MCF 10A (cell line): ENCODE results near the gene CHST15. TPM values are rescaled to one million over a fixed set of nuclear protein-coding genes. Genes with fewer than 3 reads are reported as not detected.

Source experiments
- BruUV-seq: library from RNA; stranded (reverse); fragments of 400-500 nt; replicated peaks from 2 replicates; lab custom pipeline; 2021; lab: Mats Ljungman, UMichigan
- CTCF ChIA-PET: fragments of 300-600 bp; sonication (Branson Sonifier 250); formaldehyde crosslinking; extraction: SDS; loops from one replicate; lab custom pipeline; 2021; ENCODE audit warnings: antibody characterized with exemption, inconsistent platforms; lab: Yijun Ruan, JAX
- POLR2A ChIA-PET: fragments of 300-600, 350-650 bp; sonication (Branson Sonifier 250); formaldehyde crosslinking; extraction: SDS; loops from one replicate; lab custom pipeline; 2020; ENCODE audit warnings: antibody characterized with exemption, inconsistent platforms; lab: Yijun Ruan, JAX
- DNase-seq: peaks from one replicate; pipeline ENCODE4 v3.0.0-alpha.2; 2018; ENCODE audit not compliant: unreplicated experiment
- H3K27ac Mint-ChIP-seq: one replicate; pipeline ENCODE4 v1.8.0; 2022; ENCODE audit warnings: mild to moderate bottlenecking, low read depth, mixed read lengths; ENCODE audit not compliant: unreplicated experiment
- H3K27me3 Mint-ChIP-seq: one replicate; pipeline ENCODE4 v1.8.0; 2022; ENCODE audit warnings: mixed read lengths; ENCODE audit not compliant: insufficient read depth, unreplicated experiment
- H3K36me3 Mint-ChIP-seq: one replicate; pipeline ENCODE4 v1.8.0; 2022; ENCODE audit warnings: mild to moderate bottlenecking, moderate library complexity, mixed read lengths; ENCODE audit not compliant: insufficient read depth, unreplicated experiment
- H3K4me1 Mint-ChIP-seq: one replicate; pipeline ENCODE4 v1.8.0; 2022; ENCODE audit warnings: mixed read lengths; ENCODE audit not compliant: insufficient read depth, unreplicated experiment
- H3K4me3 Mint-ChIP-seq: one replicate; pipeline ENCODE4 v1.8.0; 2022; ENCODE audit warnings: mild to moderate bottlenecking, moderate library complexity, mixed read lengths; ENCODE audit not compliant: unreplicated experiment
- H3K9me3 Mint-ChIP-seq: one replicate; pipeline ENCODE4 v1.8.0; 2022; ENCODE audit warnings: mixed read lengths; ENCODE audit not compliant: unreplicated experiment
- intact Hi-C: fragments of 100-400 bp; cut with micrococcal nuclease; formaldehyde crosslinking; loops from 2 replicates; pipeline ENCODE4 v1.14.1; 2022
- total RNA-seq: library from RNA; stranded (reverse); gene quantifications from 2 replicates; pipeline ENCODE4 v1.2.3, GENCODE V29; 2022
- TF ChIP-seq, protein P1 (sequence below): fragments of 200-600 bp; IDR thresholded peaks from one replicate; pipeline ENCODE4 v1.8.0; 2022; ENCODE audit warnings: antibody characterized with exemption, mild to moderate bottlenecking; ENCODE audit not compliant: unreplicated experiment

CHST15 gene
- total RNA-seq, 1 experiment from 2014 or later: 32.8 TPM

GRCh38 chr10:124039483-124040013, 53.9 kb downstream of the CHST15 start:
- H3K36me3 Mint-ChIP-seq: peaks cover 49% of the 10 kb centered on the region
- no peak overlapping the region for H3K4me3 Mint-ChIP-seq
- peak overlapping the region; percentile 46 for H3K27ac Mint-ChIP-seq
- TF ChIP-seq, protein P1, sequence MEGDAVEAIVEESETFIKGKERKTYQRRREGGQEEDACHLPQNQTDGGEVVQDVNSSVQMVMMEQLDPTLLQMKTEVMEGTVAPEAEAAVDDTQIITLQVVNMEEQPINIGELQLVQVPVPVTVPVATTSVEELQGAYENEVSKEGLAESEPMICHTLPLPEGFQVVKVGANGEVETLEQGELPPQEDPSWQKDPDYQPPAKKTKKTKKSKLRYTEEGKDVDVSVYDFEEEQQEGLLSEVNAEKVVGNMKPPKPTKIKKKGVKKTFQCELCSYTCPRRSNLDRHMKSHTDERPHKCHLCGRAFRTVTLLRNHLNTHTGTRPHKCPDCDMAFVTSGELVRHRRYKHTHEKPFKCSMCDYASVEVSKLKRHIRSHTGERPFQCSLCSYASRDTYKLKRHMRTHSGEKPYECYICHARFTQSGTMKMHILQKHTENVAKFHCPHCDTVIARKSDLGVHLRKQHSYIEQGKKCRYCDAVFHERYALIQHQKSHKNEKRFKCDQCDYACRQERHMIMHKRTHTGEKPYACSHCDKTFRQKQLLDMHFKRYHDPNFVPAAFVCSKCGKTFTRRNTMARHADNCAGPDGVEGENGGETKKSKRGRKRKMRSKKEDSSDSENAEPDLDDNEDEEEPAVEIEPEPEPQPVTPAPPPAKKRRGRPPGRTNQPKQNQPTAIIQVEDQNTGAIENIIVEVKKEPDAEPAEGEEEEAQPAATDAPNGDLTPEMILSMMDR: no peak
- H3K9me3 Mint-ChIP-seq: no peaks in the 10 kb centered on the region
- BruUV-seq: no TSS peak
- ChIA-PET POLR2A (no interaction called here), CTCF (interaction anchor here (0.6 to 1.5 kb wide), 4 partner anchors 9 to 1192 kb away, joined by 3 read pairs; no protein-coding TSS in a partner anchor)
- DNase-seq: no peak
- H3K4me1 Mint-ChIP-seq: peaks cover 14% of the 10 kb centered on the region
- intact Hi-C loops: no loop called here
- no peaks in the 10 kb centered on the region for H3K27me3 Mint-ChIP-seq

- CTCF ChIA-PET: interaction anchor here (0.6 kb wide), 1 partner anchor 41 kb away, joined by 3 read pairs; no protein-coding TSS in a partner anchor
- intact Hi-C loops: no loop called here
Observed at GRCh38 chr10:124037784-124038183, 55.6 kb downstream of the CHST15 start.

GRCh38 chr10:124037286-124037685, 56.1 kb downstream of the CHST15 start:
- TF ChIP-seq, protein P1: no peak
- H3K36me3 Mint-ChIP-seq: peaks cover 38% of the 10 kb centered on the region
- BruUV-seq: no TSS peak
- H3K4me1 Mint-ChIP-seq: peaks cover 7% of the 10 kb centered on the region
- H3K4me3 Mint-ChIP-seq: no peak overlapping the region
- no peak overlapping the region for H3K27ac Mint-ChIP-seq
- intact Hi-C loops: no loop called here
- POLR2A ChIA-PET: no interaction called here
- no peaks in the 10 kb centered on the region for H3K27me3 Mint-ChIP-seq
- H3K9me3 Mint-ChIP-seq: no peaks in the 10 kb centered on the region
- no peak for DNase-seq
- CTCF ChIA-PET: no interaction called here

More at GRCh38 chr10:124037784-124038183, 55.6 kb downstream of the CHST15 start:
- peaks cover 7% of the 10 kb centered on the region for H3K4me1 Mint-ChIP-seq
- H3K27me3 Mint-ChIP-seq: no peaks in the 10 kb centered on the region
- no peak overlapping the region for H3K27ac Mint-ChIP-seq
- TF ChIP-seq, protein P1: no peak
- BruUV-seq: no TSS peak
- H3K36me3 Mint-ChIP-seq: peaks cover 35% of the 10 kb centered on the region
- no peak for DNase-seq
- no peak overlapping the region for H3K4me3 Mint-ChIP-seq
- POLR2A ChIA-PET: no interaction called here
- no peaks in the 10 kb centered on the region for H3K9me3 Mint-ChIP-seq

DNA sequence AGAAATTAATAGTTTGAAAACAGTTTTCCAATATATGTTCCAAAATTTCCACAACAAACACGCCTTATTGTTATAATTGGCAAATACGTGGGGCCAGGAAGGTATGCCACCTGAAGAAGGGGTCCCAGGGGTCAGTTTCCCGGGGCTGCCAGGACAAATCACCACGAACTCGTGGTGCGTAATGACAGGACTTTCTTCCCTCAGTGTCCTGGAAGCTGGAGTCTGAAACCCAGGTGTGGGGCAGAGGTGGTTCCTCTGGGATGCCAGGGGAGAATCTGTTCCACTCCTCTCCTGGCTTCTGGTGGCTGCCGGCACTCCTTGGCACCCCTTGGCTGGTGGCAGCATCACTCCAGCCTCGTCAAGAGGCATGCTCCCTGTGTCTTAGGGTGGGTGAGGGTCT, 56.7 kb downstream of the CHST15 start:
- H3K9me3 Mint-ChIP-seq: no peaks in the 10 kb centered on the region
- TF ChIP-seq, protein P1: no peak
- H3K27ac Mint-ChIP-seq: no peak overlapping the region
- DNase-seq: no peak
- ChIA-PET POLR2A (no interaction called here), CTCF (no interaction called here)
- peaks cover 7% of the 10 kb centered on the region for H3K4me1 Mint-ChIP-seq
- no peak overlapping the region for H3K4me3 Mint-ChIP-seq
- H3K36me3 Mint-ChIP-seq: peaks cover 35% of the 10 kb centered on the region
- intact Hi-C loops: no loop called here
- BruUV-seq: no TSS peak
- no peaks in the 10 kb centered on the region for H3K27me3 Mint-ChIP-seq
